Measurements from ENCODE around the gene FMO5.

DNA sequence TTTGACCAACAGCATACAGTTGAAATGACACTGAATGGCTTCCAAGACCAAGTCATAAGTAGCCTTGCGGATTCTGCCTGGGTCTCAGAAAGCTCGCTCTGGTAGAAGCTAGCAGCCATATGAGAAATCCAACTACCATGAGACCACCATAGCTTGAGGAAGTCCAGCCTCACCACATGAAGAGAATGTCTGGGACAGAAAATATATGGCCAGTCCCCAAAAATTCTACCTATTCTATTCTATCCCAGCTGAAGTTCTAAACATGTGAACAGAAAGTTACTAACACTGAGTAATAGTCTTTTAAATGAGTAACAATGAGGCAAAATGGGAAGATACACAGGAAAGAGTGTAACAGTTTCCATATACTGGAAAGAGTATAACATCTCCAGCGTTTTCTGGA is 9.0 kb downstream of the FMO5 start:
- no peak for TF ChIP-seq EZH2 (IDR thresholded peaks at IDR 0.05; ENCODE audit: low read length, unreplicated experiment)
- TF ChIP-seq, protein P1, sequence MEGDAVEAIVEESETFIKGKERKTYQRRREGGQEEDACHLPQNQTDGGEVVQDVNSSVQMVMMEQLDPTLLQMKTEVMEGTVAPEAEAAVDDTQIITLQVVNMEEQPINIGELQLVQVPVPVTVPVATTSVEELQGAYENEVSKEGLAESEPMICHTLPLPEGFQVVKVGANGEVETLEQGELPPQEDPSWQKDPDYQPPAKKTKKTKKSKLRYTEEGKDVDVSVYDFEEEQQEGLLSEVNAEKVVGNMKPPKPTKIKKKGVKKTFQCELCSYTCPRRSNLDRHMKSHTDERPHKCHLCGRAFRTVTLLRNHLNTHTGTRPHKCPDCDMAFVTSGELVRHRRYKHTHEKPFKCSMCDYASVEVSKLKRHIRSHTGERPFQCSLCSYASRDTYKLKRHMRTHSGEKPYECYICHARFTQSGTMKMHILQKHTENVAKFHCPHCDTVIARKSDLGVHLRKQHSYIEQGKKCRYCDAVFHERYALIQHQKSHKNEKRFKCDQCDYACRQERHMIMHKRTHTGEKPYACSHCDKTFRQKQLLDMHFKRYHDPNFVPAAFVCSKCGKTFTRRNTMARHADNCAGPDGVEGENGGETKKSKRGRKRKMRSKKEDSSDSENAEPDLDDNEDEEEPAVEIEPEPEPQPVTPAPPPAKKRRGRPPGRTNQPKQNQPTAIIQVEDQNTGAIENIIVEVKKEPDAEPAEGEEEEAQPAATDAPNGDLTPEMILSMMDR (conservative IDR thresholded peaks at IDR 0.05; ENCODE audit: low read depth, low read length): no peak
- TF ChIP-seq EZH2phosphoT487 (IDR thresholded peaks at IDR 0.05; ENCODE audit: borderline replicate concordance, low read length): no peak
